Brain microvascular endothelial cell (primary cell): ENCODE results near the gene LMF2.

Experiments used
- DNase-seq: peaks from one replicate; pipeline ENCODE4 v3.0.0-alpha.2; 2020
- H3K27ac ChIP-seq: fragments of 250-450 bp; sonication (Bioruptor Pico); 2 replicates; pipeline ENCODE4 v1.5.1; 2020; ENCODE audit warnings: mild to moderate bottlenecking, moderate library complexity
- H3K27me3 ChIP-seq: fragments of 250-450 bp; sonication (Bioruptor Pico); replicated peaks from 2 replicates; pipeline ENCODE4 v1.5.1; 2020; ENCODE audit warnings: mild to moderate bottlenecking
- H3K36me3 ChIP-seq: fragments of 250-450 bp; sonication (Bioruptor Pico); replicated peaks from 2 replicates; pipeline ENCODE4 v1.5.1; 2020; ENCODE audit warnings: mild to moderate bottlenecking
- H3K4me3 ChIP-seq: 2 replicates; pipeline ENCODE4 v1.5.1; 2011; ENCODE audit warnings: low read depth, mild to moderate bottlenecking, control low read depth, low read length, moderate library complexity
- CTCF ChIP-seq: IDR thresholded peaks from 2 replicates; pipeline ENCODE4 v1.5.1; 2011; ENCODE audit warnings: low read depth, mild to moderate bottlenecking, moderate library complexity, low read length, control low read depth, inconsistent platforms; ENCODE audit errors: missing control alignments
- in situ Hi-C: cut with HindIII; loops from 2 replicates; pipeline ENCODE4 v1.10.0; 2017; ENCODE audit warnings: low sequenced_read_pairs, low pct_ligation_motif_present

The LMF2 gene

DNA sequence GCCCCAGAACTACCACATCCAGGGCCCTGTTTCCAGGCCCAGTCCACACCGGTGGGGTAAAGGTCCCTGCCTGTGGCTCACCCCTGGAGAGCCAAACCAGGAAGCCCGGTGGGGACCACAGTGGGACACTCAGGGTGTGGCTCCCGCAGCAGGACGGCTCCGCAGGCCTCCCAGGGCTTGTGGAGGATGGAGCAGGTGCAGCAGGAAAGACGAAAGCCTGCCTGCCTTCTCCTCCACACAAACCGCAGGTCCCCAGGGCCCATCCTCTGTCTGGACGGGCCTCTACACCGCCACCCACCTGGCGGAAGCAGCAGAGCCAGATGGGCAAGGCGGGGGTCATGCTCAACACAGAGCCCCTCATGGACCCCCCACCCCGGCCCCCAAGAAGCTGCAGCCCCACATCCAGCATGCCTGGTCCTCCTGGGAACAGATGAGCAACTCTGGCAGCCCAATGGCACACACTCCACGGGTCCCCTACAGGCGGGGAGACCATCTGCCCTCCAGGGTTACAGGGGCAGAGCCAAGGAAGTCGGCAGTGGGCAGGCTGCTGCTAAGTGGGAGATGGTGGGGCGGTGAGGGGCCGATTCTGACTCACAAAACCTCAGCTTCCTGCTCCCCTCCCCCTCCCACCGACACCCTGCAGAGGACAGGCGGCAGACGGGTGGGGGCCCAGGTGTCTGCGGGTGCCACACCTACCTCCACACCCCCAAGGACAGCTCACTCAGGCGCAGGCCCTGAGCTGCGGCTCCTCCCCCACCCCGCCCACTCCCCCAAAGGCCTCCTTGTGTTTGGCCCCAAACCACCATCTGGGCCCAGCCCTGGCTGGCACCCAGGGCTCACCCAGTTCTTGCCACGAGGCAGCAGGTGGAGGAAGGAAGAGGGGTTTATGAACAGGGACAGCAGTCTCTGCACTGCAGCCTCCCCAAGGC, 37.9 kb downstream of the LMF2 start:
- peaks cover 26% of the 10 kb centered on the region for H3K36me3 ChIP-seq
- no peak overlapping the region for H3K4me3 ChIP-seq
- in situ Hi-C loops = no loop called here
- peak; percentile 6 for TF ChIP-seq CTCF
- peak; percentile 19 for DNase-seq
- H3K27me3 ChIP-seq = no peaks in the 10 kb centered on the region
- no peak overlapping the region for H3K27ac ChIP-seq

DNA sequence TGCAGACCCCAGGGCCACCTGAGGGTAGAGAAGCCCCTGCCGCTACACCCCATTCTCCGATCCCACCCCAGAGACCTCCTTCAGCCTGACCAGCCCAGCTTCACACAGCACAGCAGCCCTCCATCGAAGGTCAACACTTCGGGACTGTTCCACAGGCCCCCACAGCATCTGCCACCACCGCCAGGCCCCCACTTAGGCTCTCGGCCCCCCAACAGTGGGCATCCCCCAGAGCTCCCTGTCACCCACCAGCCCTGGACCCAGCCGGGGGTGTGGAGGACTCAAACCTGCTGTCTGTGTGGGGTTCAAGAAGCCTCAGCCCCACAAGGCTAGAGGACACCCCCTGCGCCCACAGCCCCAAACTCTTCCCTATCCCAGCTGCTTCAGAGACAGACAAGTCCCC, 38.9 kb downstream of the LMF2 start:
- no peak overlapping the region for H3K27ac ChIP-seq
- TF ChIP-seq CTCF = no peak

GRCh38 chr22:50467773-50468440, 39.6 kb downstream of the LMF2 start:
- H3K4me3 ChIP-seq = no peak overlapping the region
- no peaks in the 10 kb centered on the region for H3K27me3 ChIP-seq
- no peak for TF ChIP-seq CTCF
- no peak overlapping the region for H3K27ac ChIP-seq
- DNase-seq = no peak
- H3K36me3 ChIP-seq = peaks cover 44% of the 10 kb centered on the region
- in situ Hi-C loops = no loop called here

More for the DNA sequence above, 38.9 kb downstream of the LMF2 start:
- in situ Hi-C loops = no loop called here
- no peak overlapping the region for H3K4me3 ChIP-seq
- H3K36me3 ChIP-seq = peaks cover 37% of the 10 kb centered on the region
- DNase-seq = no peak
- no peaks in the 10 kb centered on the region for H3K27me3 ChIP-seq

- H3K4me3 ChIP-seq = no peak overlapping the region
- peaks cover 48% of the 10 kb centered on the region for H3K36me3 ChIP-seq
- no peak overlapping the region for H3K27ac ChIP-seq
- no peak for DNase-seq
- in situ Hi-C loops = no loop called here
- no peaks in the 10 kb centered on the region for H3K27me3 ChIP-seq
- TF ChIP-seq CTCF = no peak
These were observed 40.2 kb downstream of the LMF2 start for GRCh38 chr22:50467341-50467740.

GRCh38 chr22:50465066-50465930, 42.2 kb downstream of the LMF2 start:
- no peaks in the 10 kb centered on the region for H3K27me3 ChIP-seq
- in situ Hi-C loops = no loop called here
- peaks cover 64% of the 10 kb centered on the region for H3K36me3 ChIP-seq
- no peak for DNase-seq
- no peak for TF ChIP-seq CTCF
- H3K27ac ChIP-seq = no peak overlapping the region
- no peak overlapping the region for H3K4me3 ChIP-seq
